Pons (tissue), 1 donor: ENCODE measurements around the gene CDC42BPB.
"Not testable (repeated sequence)": the region's sequence is repeated elsewhere in the genome, so short reads cannot be mapped to it uniquely, and the experiment has no call there.

Experiments
- DNase-seq: peaks from one replicate; pipeline ENCODE4 v3.0.0-alpha.2; 2016; ENCODE audit warnings: low spot score

Gene CDC42BPB

DNA sequence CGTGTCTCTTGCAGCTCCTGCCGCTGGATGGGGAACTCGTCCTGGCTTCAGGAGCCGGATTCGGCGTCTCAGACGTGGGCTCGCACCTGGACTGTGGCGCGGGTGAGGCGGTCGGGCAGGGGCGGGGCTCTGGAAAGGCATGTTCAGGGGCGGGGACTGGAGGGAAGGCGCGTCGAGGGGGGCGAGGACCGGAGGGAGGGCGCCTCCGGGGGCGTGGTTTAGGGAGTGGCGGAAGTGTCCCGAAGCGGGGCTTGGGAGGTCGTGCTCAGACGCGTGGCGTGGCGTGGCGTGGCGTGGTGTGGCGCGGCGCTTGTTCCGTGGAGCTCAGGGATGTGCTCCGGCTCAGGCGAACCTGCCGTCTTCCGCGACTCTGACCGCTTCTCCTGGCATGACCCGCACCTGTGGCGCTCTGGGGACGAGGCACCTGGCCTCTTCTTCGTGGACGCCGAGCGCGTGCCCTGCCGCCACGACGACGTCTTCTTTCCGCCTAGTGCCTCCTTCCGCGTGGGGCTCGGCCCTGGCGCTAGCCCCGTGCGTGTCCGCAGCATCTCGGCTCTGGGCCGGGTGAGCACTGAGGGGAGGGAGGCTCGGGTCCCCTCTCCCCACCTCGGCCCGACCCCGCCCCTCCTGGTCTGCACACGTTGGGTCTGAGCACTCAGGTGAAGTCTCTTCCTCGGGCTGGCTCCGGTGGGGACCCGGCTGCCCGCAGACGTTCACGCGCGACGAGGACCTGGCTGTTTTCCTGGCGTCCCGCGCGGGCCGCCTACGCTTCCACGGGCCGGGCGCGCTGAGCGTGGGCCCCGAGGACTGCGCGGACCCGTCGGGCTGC is 128.7 kb downstream of the CDC42BPB start:
- DNase-seq, result no peak

DNA sequence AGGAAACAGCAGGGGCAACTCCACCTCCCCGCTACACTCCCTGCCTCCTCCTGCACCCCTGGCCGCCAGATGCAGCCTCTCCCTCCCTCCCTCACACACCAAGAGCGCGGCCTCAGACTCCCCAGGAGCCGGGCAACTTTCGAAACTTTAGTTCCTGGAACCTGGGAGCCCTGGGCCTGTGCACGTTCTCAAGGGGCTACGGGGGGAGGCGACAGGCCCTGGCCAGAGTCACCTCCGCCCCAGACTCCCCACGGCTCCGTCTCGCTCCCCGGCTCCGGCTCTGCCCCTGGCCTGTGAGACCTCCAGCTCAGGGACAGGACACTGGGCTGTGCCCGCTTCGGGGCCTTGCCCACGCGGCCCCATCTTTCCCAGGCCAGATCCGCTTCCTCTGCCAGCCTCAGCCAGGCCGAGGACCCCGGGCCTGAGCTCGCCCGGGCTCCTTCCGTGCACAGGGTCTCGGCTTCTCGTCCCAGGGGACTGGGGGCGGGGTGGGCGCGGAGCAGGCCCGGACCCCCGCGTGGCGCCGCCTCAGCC is 129.4 kb downstream of the CDC42BPB start:
- no peak for DNase-seq

DNA sequence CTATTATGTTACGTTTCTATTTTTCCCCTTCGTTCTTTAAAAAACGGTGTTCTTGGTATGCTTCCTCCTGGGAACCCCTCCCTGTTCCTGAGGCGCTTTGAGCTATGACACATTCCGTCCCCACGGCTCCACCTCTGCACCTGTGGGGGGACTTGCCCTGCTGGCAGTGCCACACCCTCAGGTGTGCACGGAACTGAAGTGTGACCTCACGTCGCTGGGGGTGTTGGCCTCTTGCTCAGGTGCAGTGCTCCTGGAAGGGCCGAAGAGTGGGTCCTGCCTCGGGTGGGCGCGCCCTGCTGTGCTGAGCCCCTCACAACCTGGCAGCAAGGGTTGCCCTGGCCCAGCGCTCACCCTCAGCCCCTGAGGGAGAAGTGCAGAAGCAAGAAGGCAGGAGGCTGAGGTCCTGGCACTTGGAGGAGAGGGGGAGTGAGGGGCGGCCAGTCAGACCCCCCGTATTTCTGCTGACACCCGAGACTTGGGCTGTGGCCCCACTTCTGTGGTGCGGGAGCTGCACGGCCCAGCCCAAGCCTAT is 129.9 kb downstream of the CDC42BPB start:
- DNase-seq, result no peak

- DNase-seq, result not testable (repeated sequence)
Observed at GRCh38 chr14:102926840-102927239, 130.5 kb downstream of the CDC42BPB start.

- DNase-seq, result no peak
Observed at GRCh38 chr14:102926104-102926503, 131.2 kb downstream of the CDC42BPB start.

GRCh38 chr14:102925646-102926045 is 131.7 kb downstream of the CDC42BPB start:
- no peak for DNase-seq

DNA sequence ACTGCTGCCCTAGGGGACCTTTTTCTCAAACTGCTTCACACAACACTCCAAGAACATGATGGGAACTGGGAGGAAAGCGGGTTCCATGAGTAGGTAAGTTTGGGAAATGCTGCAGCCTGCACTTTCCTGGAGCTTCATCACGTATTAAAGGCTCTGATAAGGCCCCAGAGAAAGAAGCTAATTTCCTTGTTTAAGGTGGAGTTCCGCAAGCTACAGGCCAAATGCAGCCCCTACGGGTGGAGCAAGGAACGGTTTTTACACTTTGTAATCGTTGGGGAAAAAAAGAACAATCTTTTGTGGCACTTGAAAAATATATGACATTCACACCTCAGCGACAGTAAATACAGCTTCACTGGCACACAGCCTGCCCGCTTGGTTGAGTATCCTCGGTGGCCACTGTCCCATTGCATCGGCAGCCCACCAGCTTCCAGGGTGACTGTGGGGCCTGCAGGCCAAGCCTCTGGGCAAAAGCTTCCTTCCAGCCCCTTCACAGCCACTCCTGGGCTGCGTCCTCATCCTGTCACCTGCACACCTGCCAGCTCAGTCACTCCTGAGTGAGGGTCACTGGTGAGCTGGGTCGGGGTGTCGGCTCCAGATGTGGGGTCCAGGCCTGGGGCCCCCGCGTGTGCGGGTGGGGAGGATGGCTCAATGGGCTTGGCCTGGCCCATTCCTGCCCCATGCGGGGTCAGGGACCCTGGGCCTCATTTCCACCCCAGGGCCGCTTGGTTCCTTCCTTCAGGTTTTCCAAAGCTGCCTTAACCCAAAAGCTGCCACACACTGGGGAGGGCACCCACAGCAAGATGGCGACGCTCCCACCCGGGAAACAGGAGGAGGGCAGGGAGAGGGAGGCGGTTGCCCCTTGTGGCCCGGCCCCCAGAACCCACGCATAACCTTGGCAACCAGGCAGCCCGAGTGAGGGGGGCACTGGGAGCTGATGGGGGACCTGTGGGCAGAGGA is 132.4 kb downstream of the CDC42BPB start:
- DNase-seq, result no peak

DNA sequence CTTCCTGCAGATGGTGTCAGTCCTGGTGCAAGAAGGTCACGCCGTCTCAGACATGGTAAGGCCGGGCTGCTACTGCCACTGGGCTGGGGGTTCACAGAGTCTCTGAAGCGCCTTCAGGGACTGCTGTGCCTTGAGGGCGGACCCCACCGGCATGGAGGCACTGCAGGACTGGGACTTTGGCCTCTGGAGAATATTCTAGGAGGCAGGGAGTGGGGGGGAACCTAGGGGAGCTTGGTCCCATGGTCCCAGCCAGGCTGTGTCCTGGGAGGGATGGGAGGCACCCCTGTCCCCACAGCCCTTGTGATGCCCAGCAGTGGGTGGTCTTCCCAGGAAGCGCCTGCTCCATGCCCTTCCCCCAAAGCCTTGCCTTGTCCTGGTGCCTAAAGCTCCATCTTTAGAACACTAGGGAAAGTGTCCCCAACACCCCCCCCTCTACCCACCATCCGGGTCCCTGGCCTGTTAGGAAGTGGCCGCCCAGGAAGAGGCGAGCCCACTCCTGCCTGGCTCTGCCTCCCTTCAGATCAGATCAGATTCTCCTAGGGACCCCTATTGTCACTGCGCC is 133.3 kb downstream of the CDC42BPB start:
- no peak for DNase-seq

- no peak for DNase-seq
Observed at GRCh38 chr14:102923201-102923924, 134.0 kb downstream of the CDC42BPB start.

DNA sequence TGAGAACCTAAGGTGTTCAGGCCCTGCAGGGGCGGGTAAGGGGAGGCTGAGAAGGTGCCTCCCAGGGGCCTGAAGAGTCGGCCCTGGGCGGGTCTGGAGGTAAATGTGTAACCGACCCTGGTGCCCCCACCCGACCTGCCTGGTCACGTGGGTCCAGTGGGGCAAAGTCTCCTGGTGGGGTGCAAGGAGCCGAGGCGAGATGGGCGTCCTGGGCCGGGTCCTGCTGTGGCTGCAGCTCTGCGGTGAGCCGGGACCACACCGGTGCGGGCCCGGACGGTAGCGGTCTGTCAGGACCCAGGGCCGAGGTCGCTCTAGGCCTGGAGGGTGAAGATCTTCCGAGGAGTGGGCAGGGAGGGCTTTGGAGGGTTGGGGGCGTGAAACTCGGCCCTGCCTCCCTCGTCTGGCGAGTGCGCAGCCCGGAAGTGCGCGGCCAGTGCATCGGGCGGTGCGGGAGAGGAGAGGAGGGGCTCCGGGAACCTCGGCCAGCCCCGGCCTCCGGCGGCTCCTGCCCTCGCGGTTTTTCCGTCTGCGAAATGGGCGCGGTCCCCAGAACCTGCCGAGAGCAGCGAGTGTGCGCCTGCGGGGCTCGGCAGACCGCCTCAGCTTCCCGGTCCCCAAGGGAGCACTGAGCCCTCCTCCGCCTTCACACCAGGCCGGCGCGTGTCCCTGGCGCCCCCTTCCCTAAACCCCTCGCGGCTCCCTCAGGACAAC is 134.7 kb downstream of the CDC42BPB start, which contains the start of gene AMN:
Gene AMN (plus strand): TSS at position 174 of the 711 bp plus-strand sequence. CDS start 26 bp downstream, at position 200.
- no peak for DNase-seq

- DNase-seq, result no peak
Observed at GRCh38 chr14:102920998-102921304, 136.4 kb downstream of the CDC42BPB start.

DNA sequence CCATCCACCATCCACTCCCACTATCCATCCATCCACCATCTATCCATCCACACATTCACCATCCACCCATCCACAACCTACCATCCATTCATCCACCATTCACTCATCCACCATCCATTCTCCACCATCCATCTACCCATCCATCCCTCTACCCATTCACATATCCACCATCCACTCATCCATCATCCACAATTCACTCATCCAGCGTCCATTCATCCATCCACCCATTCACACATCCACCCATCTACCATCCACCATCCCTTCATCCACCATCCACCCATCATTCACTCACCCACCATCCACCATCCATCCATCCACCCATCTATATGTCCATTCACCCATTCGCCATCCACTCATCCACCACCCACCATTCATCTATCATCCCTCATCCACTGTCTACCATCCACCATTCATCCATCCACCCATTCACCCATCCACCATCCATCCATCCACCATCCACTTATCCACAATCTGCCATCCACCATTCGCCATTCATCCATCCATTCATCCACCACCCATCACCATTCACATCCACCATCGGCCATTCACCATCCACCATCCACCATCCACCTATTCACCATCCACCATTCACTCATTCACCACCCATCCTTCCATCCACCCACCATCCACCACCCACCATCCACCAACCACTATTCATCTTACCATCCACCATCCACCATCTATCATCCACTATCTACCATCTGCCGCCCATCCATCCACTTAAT is 136.9 kb downstream of the CDC42BPB start:
- DNase-seq, result no peak

GRCh38 chr14:102918438-102918837 is 138.9 kb downstream of the CDC42BPB start:
- DNase-seq, result no peak

GRCh38 chr14:102917469-102918211 is 139.7 kb downstream of the CDC42BPB start:
- DNase-seq, result no peak

DNA sequence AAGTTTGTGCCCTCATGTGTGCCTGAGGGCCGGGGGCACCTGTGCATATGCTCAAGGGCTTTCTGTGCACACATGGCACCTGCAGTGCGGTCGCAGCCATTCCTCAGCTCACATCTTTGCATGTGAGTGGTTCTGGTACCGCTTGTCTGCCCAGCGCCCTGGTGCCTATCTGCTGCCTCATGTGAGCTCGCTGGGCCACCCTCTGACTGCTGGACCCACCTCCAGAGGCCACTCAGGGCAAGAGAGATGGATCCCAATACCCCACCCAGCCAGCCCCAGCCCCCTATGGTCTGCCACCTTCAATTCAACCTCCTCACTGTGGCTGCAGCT is 140.3 kb downstream of the CDC42BPB start:
- DNase-seq, result no peak

GRCh38 chr14:102916347-102917055 is 140.8 kb downstream of the CDC42BPB start:
- no peak for DNase-seq

GRCh38 chr14:102915292-102916110 is 141.8 kb downstream of the CDC42BPB start:
- no peak for DNase-seq
